HG02981 (cell line): Measurements from ENCODE around the gene RGS3.

ENCODE experiments used
- ATAC-seq: cut with Tn5 transposase; IDR thresholded peaks from one replicate; pipeline ENCODE4 v1.9.1; 2021; ENCODE audit warnings: mild to moderate bottlenecking, moderate library complexity; ENCODE audit not compliant: unreplicated experiment

Gene RGS3

DNA sequence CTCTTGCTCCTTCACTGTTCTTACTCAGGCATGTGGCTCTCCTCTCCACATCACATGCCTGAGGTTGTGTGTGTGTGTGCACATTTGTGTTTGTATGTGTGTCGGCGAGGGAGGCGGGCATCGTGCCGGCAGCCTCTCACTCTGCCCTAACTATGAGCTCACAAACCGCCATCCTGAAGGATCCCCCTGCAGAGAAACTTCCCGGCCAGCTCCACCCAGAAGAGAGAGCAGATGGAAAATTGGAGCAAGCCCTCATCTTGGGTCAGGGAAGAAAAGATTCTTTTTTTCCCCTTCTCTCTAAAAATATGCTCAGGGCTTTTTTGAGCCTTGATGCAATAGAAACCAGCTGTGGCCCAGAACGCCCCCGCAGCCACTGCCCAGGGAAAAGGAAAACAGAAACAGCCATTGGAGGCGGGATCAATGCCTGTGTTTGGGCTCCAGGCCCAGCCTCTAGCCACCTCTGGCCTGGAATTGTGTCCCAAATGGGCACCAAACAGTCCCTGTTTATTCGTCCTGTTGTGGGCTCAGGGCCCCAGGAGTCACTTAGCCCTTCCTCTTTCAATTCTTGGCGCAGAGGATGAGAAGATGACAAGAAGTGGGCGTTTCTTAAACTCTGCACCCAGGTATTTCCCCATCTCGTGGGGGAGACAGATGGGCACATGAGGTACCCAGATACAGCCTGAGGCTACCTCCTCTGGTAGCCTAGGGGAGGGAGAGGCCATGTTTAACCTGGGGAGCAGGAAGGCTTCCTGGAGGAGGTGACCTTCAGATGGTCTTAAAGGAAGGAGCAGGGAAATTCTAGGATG lies 151.5 kb downstream of the RGS3 start:
- ATAC-seq = no peak

DNA sequence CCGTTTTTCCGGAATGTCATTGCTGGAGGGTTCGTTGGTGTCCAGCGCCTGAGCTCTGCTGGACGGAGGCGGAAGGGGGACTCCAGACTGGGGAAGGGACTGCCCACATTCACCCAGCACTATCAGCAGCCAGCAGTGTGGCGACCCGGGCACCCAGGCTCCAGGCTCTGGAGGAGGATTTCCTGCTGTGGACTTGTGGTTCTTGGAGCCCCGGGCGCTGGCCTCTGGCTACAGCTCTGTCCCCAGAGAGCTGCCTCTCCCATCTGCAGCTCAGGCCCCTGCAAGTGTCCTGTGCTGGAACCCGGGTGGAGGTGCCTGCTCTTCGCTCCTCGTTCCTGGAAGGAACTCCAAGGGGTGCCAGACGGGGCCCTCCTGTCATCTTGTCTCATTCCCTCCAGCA lies 152.6 kb downstream of the RGS3 start:
- no peak for ATAC-seq

DNA sequence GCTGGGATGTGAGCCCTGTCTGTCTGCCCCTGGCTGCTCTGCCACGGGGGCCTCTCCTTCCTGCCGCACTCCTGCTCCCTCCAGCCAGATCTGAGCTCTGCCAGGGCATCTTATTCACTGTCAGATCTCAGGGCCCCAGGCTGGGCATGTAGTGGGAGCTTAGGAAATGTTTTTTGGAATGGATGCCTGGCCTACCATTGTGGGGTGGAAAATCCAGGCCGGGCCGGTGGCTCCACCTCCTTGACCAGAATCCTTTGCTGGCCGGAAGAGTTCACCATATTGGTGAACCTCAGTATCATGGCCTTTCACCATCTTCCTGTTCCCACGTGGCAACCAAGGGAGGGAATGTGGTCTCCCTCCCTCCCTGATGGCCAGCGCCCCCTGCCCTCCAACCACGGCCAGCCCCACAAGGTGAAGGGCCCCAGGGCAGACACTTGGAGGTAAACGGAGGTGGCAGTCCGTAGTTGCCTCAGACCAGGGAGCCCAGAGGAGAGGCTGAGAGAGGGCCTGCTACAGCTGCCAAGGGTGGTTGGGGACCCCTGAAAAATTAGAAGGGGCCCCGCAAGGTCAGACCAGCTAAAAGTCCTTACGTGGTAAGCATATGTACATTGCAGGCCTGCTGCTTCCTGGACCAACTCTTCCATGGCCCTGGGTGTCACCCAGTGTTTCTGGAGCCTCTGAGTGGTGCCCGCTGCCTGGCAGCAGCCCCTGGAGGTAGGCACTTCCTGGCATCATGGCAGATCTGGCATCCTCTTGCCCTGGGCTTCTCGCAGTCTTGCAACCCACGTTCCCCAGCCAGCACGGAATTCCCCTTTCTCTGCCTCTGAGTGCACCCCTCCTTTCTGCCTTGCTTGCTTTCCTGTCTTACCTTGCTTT lies 153.3 kb downstream of the RGS3 start:
- ATAC-seq = no peak

DNA sequence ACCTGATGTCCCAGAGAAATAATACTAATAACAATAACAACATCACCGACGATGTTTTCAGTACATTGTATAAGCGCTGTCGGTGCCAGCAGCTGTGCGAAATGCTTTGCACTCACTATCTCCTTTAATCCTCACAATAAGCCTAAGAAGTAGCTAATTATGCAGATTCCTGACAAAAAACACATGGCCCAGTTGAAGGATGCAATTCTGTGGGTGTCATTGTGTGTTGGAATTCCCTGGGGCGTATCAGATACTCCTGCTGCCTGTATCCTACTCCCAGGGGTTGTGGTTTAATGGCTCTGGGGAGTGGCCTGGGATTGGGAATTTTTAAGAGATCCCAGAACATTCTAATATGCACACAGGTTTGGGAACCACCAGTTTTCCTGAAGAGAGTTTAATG lies 154.0 kb downstream of the RGS3 start:
- no peak for ATAC-seq

DNA sequence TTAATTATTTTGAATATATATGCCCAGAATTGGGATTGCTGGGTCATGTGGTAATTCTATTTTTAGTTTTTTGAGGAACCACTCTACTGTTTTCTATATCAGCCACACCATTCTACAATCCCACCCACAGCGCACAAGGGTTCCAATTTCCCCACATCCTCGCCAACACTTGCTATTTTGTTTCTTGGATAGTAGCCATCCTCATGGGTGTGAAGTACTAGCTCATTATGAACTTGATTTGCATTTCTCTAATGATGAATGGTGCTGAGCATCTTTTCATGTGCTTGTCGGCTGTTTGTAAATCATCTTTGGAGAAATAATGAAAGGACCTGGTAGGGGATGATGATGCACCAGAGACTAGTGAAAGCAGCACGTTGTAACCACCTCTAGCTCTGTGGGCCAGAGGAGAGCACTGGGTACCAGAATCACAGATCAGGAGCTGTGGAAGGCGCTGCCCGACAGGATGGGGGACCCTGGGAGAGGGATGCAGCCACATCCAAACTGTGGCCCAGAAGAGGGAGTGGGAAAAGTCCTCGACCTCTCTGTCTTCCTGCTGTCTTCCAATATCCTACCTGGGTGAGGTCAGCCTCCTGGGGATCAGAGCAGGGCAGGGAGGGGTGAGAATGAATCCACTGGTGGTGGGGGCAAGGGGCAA lies 155.4 kb downstream of the RGS3 start:
- no peak for ATAC-seq

DNA sequence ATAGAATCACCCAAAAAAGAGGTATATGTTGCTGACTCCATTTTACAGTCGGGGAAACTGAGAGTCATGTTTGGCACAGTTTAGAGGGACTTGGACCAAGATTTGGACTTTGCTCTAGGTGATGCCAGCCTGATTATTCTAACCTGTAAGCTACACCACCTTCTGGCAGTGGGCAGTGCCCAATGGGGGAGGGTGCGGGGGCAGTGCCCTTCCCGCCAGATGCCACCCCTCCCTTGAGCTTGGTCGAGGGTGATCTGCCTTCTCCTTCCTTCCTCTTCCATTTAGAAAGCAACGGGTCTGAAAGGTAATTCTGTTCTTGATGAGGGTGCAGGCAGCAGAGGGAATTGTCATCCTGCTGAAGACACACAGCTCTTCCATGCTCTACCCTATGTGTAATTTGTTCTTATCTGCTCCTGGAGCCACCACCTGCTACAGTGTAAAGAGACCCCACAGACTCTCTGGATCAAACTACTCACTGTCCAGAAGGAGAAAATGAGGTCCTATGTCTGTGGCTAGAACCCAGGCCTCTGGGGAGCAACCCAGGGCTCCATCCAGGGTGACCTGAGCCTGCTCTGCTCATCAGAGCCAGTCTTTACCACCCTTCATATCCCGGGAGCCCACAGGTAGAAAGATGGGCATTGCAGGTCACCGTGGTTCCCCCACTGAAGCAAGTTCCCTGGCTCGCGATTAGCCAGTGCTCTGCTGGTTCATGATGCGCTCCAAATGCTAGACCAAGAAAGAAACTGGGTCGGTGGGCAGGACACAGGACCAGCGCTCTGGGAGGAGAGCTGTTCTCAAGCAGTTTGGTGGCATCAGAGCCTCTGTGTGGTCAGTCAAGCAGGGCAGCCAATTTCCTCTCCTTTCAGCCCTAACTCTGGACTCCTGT lies 156.2 kb downstream of the RGS3 start:
- no peak for ATAC-seq

DNA sequence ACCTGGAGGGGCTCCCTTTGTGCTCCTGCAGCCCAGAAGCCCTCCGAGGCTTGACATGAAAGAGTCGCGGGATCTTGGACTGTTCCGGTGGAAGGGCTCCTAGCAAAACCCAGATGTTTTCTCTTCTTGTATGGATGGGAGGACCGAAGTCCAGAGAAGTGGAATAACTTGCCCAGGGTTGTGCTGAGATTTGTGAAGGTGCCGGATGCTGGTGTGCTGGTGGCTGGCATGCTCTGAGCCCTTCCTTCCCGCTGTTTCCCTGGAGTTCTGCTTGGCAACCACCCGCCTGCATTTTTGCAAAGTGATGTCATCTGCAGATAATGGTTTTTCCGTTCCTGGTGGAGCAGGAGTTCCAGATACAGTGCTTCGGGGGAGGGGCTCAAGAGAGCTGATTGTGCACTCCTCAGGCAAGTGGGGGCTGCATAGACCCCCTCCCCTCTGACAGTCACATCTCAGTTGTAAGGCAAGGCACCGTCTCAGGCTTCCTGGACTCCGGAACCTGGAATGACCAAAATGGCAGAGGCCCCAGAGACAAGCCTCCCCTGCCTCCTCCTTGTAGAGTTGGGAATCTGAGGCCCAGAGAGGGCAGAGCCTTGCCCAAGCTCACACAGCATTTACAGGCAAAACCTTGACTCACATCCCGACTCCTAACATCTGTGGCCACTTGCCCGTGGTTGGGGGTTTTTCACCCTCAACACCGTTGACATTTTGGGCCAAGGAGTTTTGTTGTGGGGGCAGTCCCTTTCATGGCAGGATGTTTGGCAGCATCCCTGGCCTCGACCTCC lies 157.0 kb downstream of the RGS3 start:
- ATAC-seq = no peak

DNA sequence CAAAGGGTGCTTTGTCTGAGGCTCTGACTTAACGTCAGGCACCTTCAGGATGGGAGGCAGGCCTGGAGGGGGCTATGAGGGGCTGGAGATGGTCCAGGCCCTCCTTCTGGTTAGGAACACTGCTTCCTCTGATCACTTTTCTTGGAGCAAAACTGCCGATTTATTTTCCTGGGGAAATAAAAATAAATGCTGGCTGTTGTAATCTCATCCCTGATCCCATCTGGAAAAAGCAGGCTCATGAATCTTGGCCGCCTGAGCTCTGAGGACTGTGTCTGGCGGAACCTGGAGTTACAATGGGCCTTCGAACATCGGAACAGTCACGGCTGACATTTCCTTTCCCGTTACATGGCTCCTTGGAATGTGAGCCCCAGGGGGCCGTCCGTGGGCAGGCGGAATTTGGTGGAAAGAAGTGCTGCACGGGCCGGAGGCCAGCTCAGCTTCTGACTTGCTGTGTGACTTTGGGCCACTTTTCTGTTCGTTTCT lies 157.8 kb downstream of the RGS3 start:
- no peak for ATAC-seq

DNA sequence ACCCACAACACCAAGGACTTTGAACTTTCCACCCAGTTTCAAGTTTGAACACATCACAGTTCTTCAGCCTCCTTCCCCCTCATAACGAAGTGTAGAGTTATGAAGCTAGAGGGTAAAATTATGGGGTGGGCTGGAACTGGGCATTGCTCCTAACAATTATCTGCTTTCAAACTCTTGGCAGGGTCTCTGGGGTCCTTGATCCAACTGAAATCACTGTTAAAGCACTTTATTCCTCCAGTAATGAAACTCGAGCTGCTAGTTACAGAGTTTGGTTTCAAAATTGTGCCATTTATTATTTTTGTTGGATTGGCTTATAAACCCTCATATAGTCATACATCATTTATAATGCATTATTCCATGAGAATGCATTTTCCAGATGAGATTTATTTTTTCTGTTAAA lies 158.5 kb downstream of the RGS3 start:
- no peak for ATAC-seq

DNA sequence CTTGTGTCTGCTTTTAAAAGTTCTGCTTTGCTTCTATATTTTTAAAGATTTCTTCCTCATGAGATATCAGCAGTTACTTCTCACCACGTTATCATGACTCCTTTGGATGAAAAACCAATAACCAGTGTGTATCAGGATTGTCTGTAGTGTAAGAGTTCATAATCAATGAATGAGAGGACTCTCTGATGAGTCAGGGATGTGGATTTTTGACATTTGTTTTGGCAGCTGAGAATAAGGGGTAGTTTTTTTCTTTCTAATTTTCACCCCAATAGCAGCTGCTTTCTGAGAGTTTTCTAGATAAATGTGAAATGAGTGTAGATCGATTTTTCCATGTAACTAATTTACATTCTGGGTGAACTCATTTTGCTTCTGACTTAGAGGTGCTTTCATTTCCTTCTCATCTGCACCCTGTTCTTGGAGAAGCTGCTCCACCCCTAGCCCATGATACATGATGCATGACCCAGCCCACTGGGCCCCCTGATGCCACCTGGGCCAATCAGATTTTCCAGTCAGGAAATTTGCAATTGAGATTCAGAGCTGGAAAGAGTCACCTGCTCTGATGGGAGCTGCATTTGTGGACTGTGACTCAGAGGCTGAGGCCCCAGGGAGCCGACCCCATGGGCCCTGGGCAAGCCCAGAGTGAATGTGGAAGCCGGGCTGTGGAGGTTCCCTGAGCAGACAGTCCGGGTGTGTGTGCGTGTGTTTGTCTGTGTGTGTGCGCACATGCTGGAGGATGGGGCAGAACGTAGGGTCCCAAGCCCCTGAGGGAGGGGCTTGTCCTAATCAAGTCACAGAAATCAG lies 159.3 kb downstream of the RGS3 start:
- ATAC-seq = peak; percentile 88

DNA sequence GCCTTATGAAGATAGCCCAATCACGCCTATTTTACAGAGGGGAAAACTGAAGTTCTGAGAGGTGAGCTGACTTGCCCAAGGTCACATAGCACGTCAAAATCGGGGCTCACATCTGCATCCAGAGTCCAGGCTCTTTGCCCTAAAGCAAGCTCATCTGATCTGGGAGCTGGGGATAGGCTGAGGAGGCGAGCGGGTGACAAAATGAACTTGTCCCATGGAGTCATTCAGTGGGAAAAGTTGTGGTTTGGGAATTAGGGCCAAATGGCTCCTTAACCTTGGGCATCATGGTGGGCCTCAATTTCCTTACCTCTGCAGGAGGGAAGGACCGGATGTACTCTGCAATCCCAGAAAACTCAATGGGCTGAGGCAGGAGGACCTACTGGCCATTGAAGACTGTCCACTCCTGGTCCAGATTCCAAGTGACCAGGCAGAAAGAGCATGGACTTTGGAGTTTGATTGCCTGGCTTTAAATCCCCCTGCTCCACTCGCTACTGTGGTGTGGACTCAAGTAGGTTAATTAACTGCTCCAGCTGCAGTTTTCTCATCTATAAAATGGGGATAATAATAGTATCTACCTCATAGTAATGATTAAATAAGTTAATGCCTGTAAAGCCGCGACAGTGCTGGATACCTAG lies 160.4 kb downstream of the RGS3 start:
- ATAC-seq = no peak

DNA sequence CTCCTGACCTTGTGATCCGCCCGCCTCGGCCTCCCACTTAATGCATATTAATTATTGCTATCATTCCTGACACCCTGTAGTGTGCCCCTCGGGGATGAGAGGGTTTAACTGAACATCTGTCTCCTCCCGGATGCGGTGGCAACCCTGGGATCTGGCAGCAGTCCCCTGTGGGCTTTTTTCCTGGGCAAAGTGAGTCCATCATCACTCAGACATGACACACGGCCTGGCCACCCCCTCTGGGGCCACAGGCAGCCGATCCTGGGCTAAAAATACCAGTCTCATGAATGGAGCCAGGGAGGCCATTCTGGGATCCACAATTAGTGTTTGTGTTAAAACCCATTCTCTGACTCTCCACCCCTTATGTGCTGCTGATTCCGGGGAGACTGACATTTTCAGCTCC lies 161.2 kb downstream of the RGS3 start:
- no peak for ATAC-seq

DNA sequence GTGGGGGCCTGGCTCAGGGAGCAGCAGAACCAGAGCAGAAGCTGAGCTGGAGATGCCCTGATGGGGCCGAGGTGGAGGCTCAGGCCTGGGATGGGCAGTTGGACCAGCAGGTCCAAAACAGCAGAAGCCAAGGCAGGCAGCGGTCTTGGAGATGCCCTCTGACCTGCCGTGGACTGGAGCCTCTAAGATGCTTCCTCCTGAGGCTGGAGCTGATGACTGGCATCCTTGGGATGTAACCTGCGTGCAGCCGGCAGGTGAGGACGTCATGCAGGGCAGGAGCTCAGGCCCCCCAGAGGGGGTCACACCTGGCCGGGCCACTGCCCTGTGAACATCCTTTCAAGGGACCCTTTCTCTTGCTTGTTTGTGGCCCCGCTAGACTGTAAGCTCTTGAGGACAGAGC lies 162.0 kb downstream of the RGS3 start:
- ATAC-seq = no peak

DNA sequence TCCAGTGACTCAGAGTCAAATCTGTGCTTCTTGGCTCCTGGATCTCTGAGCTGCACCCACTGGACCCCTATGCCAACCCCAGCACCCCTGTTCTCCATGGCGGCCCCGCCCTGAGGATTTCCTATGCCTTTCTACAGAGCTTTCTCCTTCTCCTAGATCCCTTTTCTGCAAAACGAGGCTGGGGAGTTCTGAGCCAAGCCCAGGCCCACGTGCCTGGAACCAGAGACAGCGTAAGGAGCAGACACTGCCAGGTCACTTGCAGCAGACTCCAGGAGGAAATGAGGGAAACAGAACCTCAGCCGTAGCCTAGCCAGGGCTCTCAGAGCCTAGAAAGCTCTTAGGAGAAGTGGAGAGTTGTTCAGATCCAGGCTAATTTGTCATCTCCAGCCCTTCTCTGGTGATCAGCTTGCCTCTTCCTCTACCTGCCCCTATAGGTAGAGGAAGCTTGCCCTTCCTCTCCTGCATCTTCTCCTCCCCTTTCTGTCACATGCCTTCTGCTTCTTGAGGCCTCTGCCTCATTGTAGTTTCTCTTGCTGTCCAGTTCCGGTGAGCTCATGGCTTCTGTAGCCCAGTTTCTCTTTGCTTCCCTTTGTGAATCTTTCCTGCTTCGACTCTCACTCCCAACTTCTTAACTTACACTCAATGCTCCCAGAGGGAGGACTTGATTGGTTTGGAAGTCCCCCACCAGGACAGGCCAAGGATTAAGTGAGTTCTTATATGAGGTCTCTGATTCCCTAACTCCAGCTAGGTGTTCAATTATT lies 163.4 kb downstream of the RGS3 start:
- ATAC-seq = no peak

DNA sequence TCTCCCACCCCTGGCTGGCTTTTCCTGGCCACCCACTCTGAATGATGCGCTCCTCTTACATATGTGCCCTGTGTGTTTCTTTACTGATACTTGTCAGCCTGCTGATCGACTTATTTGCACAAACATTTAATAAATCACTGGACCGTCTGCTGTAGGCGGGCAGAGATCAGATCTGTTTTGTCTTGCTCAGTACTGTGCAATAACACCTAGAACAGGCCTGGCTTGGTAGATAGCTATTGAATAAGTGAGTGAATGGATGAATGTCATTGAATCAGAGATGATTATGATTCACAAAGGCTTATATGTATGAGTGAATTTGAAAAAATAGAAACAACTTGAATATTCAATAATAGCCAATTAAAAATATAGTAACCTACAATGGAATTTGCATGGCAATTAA lies 165.1 kb downstream of the RGS3 start:
- ATAC-seq = no peak

DNA sequence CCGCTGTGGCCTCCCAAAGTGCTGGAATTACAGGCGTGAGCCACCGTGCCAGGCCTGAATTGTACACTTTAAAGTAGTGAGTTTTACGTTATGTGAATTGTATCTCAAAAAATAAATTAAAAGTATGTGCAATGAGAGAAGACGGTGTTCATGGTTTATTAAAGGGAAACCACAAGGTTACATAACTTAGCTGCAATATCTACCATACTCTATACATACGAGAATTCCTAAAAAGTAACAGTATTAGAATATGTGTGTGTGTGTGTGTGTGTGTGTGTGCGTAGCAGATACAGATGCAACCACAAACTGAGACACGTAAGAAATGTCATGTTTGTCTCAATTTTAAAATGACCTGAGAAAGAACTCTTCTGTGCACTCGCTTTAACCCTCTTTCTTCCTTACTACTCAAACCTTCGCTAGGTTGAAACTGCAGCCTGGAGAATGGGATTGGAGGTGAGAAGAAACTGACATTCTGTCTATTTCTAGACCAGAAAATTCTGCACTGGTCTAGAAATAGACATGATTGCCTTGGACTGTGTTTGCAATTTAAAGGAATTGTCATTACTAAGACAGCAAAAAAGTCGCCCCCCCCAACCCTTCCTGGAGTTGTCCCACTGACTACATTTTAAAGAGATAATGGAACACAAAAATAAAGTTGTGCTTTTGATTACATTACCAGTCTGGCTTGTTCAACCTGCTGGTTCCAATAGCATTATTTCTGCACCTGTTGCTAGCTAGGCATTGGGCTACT lies 167.0 kb downstream of the RGS3 start:
- no peak for ATAC-seq

DNA sequence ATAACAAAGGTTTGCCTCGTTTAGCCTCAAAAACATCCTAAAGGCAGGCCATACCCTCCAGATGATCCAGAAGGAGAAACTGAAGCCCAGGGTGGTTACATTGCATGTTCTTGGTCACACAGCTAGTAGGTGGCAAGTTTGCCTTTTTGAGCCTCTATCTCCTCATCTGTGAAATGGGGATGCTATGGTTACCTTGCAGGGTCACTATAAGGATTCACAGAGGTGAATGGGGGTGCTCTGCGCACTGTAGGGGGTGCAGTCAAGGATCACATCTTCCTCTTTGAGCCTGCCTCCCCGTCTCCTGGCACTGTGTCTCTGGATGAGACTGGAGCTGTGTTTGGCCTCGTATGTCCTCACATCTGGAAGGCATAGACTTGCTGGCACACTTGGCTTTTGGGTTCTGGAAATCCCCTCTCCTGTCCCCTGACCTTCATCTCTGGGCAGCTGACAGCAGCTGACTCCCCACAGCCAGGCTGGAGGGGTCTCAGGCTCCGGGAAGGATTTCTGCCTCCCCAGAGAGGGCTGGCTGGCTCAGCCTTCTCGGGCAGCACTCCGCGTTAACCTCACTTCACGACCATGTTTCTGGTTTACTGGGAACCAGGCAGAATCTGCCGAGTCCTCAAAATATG lies 167.7 kb downstream of the RGS3 start:
- no peak for ATAC-seq
